Endothelial cell of umbilical vein (primary cell): ENCODE data around the gene DHRS7B.

Source experiments
- EZH2 ChIP-seq: IDR thresholded peaks from 2 replicates; pipeline ENCODE4 v1.6.1; 2012; ENCODE audit warnings: borderline replicate concordance, low read depth, mild to moderate bottlenecking, moderate library complexity, low read length, inconsistent platforms; ENCODE audit not compliant: severe bottlenecking
- FOS ChIP-seq: IDR thresholded peaks from 2 replicates; pipeline ENCODE4 v1.6.1; 2011; ENCODE audit warnings: mild to moderate bottlenecking, low read length, moderate library complexity, borderline replicate concordance; ENCODE audit not compliant: insufficient read depth
- POLR2A ChIP-seq: IDR thresholded peaks from 2 replicates; pipeline ENCODE4 v1.6.1; 2012; ENCODE audit warnings: low read depth, mild to moderate bottlenecking, control low read depth, low read length
- TF ChIP-seq, protein P1 (sequence below), 2 donors: IDR thresholded peaks; 1 replicate in 1 of 2; 2 replicates in 1 of 2; pipeline ENCODE4 v1.5.1; 2011; ENCODE audit warnings: low read length in 2 of 2, mild to moderate bottlenecking in 2 of 2, moderate library complexity in 2 of 2, control low read depth in 1 of 2, inconsistent platforms in 1 of 2, low read depth in 1 of 2; ENCODE audit not compliant: insufficient read depth in 1 of 2; ENCODE audit errors: extremely low read depth in 1 of 2
- TF ChIP-seq, protein P2 (sequence below): IDR thresholded peaks from 2 replicates; pipeline ENCODE4 v1.6.1; 2011; ENCODE audit not compliant: insufficient read depth, insufficient read length

DNA sequence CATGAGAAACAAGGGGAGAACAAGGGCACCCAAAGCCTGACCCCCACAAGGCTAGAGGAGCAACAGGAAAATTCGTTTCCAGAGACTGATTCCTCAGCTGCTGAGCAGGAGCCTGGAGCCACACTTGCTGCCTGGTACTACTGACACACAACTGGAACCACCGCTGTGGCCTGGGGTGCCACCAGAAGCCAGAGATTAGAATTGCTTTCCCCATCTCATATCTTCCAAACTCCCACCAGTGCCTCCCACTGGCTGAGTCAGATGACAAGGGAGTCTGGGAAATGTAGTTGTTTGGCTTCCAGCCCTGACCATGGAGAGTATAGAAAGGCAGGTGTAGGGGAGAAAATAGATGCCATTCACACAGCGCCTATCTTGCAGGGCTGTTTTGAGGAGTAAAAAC, 91.3 kb downstream of the DHRS7B start:
- TF ChIP-seq, protein P1, sequence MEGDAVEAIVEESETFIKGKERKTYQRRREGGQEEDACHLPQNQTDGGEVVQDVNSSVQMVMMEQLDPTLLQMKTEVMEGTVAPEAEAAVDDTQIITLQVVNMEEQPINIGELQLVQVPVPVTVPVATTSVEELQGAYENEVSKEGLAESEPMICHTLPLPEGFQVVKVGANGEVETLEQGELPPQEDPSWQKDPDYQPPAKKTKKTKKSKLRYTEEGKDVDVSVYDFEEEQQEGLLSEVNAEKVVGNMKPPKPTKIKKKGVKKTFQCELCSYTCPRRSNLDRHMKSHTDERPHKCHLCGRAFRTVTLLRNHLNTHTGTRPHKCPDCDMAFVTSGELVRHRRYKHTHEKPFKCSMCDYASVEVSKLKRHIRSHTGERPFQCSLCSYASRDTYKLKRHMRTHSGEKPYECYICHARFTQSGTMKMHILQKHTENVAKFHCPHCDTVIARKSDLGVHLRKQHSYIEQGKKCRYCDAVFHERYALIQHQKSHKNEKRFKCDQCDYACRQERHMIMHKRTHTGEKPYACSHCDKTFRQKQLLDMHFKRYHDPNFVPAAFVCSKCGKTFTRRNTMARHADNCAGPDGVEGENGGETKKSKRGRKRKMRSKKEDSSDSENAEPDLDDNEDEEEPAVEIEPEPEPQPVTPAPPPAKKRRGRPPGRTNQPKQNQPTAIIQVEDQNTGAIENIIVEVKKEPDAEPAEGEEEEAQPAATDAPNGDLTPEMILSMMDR (IDR thresholded peaks at IDR 0.05; ENCODE audit: extremely low read depth in 1 of 2, insufficient read depth in 1 of 2, low read depth in 1 of 2, low read length in 2 of 2), result no peak
- TF ChIP-seq POLR2A (no peak), FOS (no peak), EZH2 (no peak)
- TF ChIP-seq, protein P2, sequence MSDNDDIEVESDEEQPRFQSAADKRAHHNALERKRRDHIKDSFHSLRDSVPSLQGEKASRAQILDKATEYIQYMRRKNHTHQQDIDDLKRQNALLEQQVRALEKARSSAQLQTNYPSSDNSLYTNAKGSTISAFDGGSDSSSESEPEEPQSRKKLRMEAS, result no peak
